ENCODE measurements around the gene LIPG. TPM values are rescaled to one million over a fixed set of nuclear protein-coding genes. Genes with fewer than 3 reads are reported as not detected.
A peak's percentile ranks its signal among the peaks of the same experiment; 100 is the strongest.

The LIPG gene
- polyA plus RNA-seq, 4 donors: 1.9 to 33.0 (median 17.8) TPM

GRCh38 chr18:49531678-49532153, 30.1 kb upstream of the LIPG start:
- Histone ChIP-seq H3K9me3 (ENCODE audit: control insufficient read depth in 2 of 2, insufficient read depth in 1 of 2, low read depth in 1 of 2, low read length in 1 of 2) (no peaks in the 10 kb centered on the region), H3K27me3 (ENCODE audit: control insufficient read depth in 3 of 3, insufficient read depth in 3 of 3, low read length in 3 of 3) (no peaks in the 10 kb centered on the region), H3K36me3 (ENCODE audit: control insufficient read depth in 3 of 3, insufficient read depth in 2 of 3, low read depth in 1 of 3, low read length in 3 of 3) (no peaks in the 10 kb centered on the region), H3K27ac (ENCODE audit: low read depth in 1 of 3, low read length in 2 of 3) (peak overlapping the region in 1 of 3 donors; percentile 16), H3K4me3 (ENCODE audit: low read depth in 1 of 3, low read length in 3 of 3) (no peak overlapping the region), H3K4me1 (ENCODE audit: control insufficient read depth in 3 of 3, insufficient read depth in 2 of 3, low read depth in 1 of 3, low read length in 2 of 3) (peaks cover 0 to 10% (median 0%) of the 10 kb centered on the region in 3 donors)
- FAIRE-seq (no peak), DNase-seq (peak in 1 of 2 donors; percentile 21)
- 17 to 53% (median 36%) methylated on average over 10 of the region's 10 CpGs for WGBS, 3 donors

DNA sequence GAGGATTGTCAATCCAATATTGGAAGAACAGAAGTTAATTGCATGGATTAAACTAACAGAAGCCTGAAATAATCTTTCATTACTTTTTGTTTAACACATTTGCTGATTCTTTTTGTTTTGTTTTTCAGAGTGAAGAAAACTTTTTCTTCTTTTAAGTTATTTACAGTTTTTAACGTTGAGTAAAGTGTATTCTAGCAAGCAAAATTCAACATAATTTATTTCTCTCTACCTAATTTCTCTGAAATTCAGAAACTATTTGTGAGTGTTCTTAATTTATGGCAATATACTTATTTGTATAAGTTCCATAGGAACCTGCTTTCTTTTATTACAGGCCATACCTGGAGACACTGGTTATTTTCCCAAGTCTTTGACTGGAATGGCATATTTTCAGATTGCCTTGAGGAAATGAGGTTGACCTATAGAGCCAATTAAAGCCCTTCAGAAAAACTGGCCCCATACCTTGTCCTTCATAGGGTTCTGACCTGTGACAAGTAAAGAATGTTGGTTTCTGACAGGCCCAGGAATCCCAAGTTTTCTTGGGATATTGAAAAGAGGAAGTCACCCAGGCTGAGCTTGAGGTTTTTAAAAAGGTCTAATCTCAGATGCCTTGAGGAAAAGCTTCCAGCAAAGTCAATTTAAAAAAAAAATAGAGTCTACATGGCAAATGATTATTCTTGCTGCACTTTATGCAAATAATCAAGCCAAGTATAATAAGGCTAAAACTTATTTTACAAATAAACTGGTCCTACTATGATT, 26.8 kb upstream of the LIPG start:
- DNase-seq (no peak), FAIRE-seq (no peak)
- Histone ChIP-seq H3K27me3 (ENCODE audit: control insufficient read depth in 3 of 3, insufficient read depth in 3 of 3, low read length in 3 of 3) (no peaks in the 10 kb centered on the region), H3K27ac (ENCODE audit: low read depth in 1 of 3, low read length in 2 of 3) (no peak overlapping the region), H3K4me1 (ENCODE audit: control insufficient read depth in 3 of 3, insufficient read depth in 2 of 3, low read depth in 1 of 3, low read length in 2 of 3) (peaks cover 0 to 3% (median 0%) of the 10 kb centered on the region in 3 donors), H3K4me3 (ENCODE audit: low read depth in 1 of 3, low read length in 3 of 3) (no peak overlapping the region), H3K9me3 (ENCODE audit: control insufficient read depth in 2 of 2, insufficient read depth in 1 of 2, low read depth in 1 of 2, low read length in 1 of 2) (no peaks in the 10 kb centered on the region), H3K36me3 (ENCODE audit: control insufficient read depth in 3 of 3, insufficient read depth in 2 of 3, low read depth in 1 of 3, low read length in 3 of 3) (no peaks in the 10 kb centered on the region)
- WGBS, 3 donors: 84 to 90% (median 86%) methylated on average over 1 of the region's 1 CpG

DNA sequence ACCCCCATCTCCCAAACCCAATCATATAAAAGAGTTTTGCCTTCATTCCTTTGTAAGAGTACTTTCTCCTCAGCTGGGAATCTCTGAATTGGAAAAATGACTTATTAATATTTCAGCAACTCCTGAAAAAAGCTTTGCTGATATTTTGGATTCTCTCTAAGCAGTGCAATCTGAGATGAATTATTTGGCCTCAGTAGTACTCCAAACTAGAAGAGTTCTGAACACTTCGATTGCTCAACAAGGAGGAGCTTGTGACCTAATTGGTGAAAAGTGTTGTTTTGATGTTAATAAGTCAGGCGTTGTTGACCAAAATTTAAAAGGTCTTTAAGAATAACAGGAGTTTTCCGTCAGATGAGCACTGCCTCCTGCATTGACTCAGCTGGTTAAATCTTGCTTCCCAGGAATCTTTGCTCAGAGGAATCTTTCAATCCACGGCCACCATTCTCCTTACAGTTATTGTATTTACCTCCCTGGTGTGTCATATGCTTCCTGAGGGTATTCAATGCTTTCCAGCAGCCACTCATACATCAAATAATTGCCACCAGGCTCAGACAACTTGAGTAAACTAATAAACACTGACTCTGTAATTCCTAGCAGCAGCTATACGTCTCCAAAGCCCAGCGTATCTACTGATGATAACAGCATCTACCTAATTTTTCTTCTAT, 24.5 kb upstream of the LIPG start:
- FAIRE-seq: no peak
- 80 to 90% (median 87%) methylated on average over 6 of the region's 6 CpGs for WGBS, 3 donors
- Histone ChIP-seq H3K27me3 (ENCODE audit: control insufficient read depth in 3 of 3, insufficient read depth in 3 of 3, low read length in 3 of 3) (no peaks in the 10 kb centered on the region), H3K9me3 (ENCODE audit: control insufficient read depth in 2 of 2, insufficient read depth in 1 of 2, low read depth in 1 of 2, low read length in 1 of 2) (no peaks in the 10 kb centered on the region), H3K27ac (ENCODE audit: low read depth in 1 of 3, low read length in 2 of 3) (no peak overlapping the region), H3K4me1 (ENCODE audit: control insufficient read depth in 3 of 3, insufficient read depth in 2 of 3, low read depth in 1 of 3, low read length in 2 of 3) (no peaks in the 10 kb centered on the region), H3K4me3 (ENCODE audit: low read depth in 1 of 3, low read length in 3 of 3) (no peak overlapping the region), H3K36me3 (ENCODE audit: control insufficient read depth in 3 of 3, insufficient read depth in 2 of 3, low read depth in 1 of 3, low read length in 3 of 3) (no peaks in the 10 kb centered on the region)
- no peak for DNase-seq

- Histone ChIP-seq H3K27me3 (ENCODE audit: control insufficient read depth in 3 of 3, insufficient read depth in 3 of 3, low read length in 3 of 3) (no peaks in the 10 kb centered on the region), H3K27ac (ENCODE audit: low read depth in 1 of 3, low read length in 2 of 3) (no peak overlapping the region), H3K36me3 (ENCODE audit: control insufficient read depth in 3 of 3, insufficient read depth in 2 of 3, low read depth in 1 of 3, low read length in 3 of 3) (no peaks in the 10 kb centered on the region), H3K4me1 (ENCODE audit: control insufficient read depth in 3 of 3, insufficient read depth in 2 of 3, low read depth in 1 of 3, low read length in 2 of 3) (no peaks in the 10 kb centered on the region), H3K9me3 (ENCODE audit: control insufficient read depth in 2 of 2, insufficient read depth in 1 of 2, low read depth in 1 of 2, low read length in 1 of 2) (no peaks in the 10 kb centered on the region), H3K4me3 (ENCODE audit: low read depth in 1 of 3, low read length in 3 of 3) (no peak overlapping the region)
- DNase-seq (no peak), FAIRE-seq (no peak)
- WGBS, 3 donors: 83 to 90% (median 87%) methylated on average over 5 of the region's 5 CpGs
Measured at GRCh38 chr18:49544362-49544761, 17.5 kb upstream of the LIPG start.

- 92 to 98% (median 92%) methylated on average over 1 of the region's 1 CpG for WGBS, 3 donors
- no peak for FAIRE-seq
Measured at GRCh38 chr18:49546278-49546677, 15.6 kb upstream of the LIPG start.

DNA sequence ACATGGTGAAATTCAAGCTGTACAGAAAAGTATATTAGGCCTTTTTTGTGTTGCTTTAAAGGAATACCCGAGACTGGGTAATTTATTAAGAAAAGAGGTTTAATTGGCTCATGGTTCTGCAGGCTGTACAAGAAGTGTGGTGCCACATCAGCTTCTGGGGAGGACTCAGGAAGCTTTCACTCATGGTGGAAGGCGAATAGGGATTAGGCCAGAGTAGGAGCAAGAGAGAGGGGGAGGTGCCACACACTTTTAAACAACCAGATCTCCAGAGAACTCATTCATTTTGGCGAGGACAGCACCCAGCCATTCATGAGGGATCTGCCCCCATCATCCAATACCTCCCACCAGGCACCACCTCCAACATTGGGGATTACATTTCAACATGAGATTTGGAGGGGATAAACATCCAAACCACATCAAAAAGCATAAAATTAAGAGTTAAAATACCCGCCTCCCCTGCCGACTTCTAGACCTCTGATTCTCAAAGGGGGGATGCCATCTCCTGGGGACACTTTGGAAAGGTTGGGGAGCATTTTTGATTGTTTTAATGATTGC, 15.1 kb upstream of the LIPG start:
- no peak overlapping the region for H3K27ac ChIP-seq (ENCODE audit: low read depth in 1 of 3, low read length in 2 of 3)
- no peak overlapping the region for H3K4me3 ChIP-seq (ENCODE audit: low read depth in 1 of 3, low read length in 3 of 3)
- DNase-seq (no peak), FAIRE-seq (no peak)
- H3K9me3 ChIP-seq (ENCODE audit: control insufficient read depth in 2 of 2, insufficient read depth in 1 of 2, low read depth in 1 of 2, low read length in 1 of 2): no peaks in the 10 kb centered on the region
- H3K27me3 ChIP-seq (ENCODE audit: control insufficient read depth in 3 of 3, insufficient read depth in 3 of 3, low read length in 3 of 3): no peaks in the 10 kb centered on the region
- H3K4me1 ChIP-seq (ENCODE audit: control insufficient read depth in 3 of 3, insufficient read depth in 2 of 3, low read depth in 1 of 3, low read length in 2 of 3): no peaks in the 10 kb centered on the region
- H3K36me3 ChIP-seq (ENCODE audit: control insufficient read depth in 3 of 3, insufficient read depth in 2 of 3, low read depth in 1 of 3, low read length in 3 of 3): no peaks in the 10 kb centered on the region
- 85 to 89% (median 88%) methylated on average over 5 of the region's 5 CpGs for WGBS, 3 donors

More at GRCh38 chr18:49546278-49546677, 15.6 kb upstream of the LIPG start:
- H3K36me3 ChIP-seq (ENCODE audit: control insufficient read depth in 3 of 3, insufficient read depth in 2 of 3, low read depth in 1 of 3, low read length in 3 of 3): no peaks in the 10 kb centered on the region
- H3K9me3 ChIP-seq (ENCODE audit: control insufficient read depth in 2 of 2, insufficient read depth in 1 of 2, low read depth in 1 of 2, low read length in 1 of 2): no peaks in the 10 kb centered on the region
- H3K27ac ChIP-seq (ENCODE audit: low read depth in 1 of 3, low read length in 2 of 3): no peak overlapping the region
- H3K27me3 ChIP-seq (ENCODE audit: control insufficient read depth in 3 of 3, insufficient read depth in 3 of 3, low read length in 3 of 3): no peaks in the 10 kb centered on the region
- no peak for DNase-seq
- H3K4me3 ChIP-seq (ENCODE audit: low read depth in 1 of 3, low read length in 3 of 3): no peak overlapping the region
- H3K4me1 ChIP-seq (ENCODE audit: control insufficient read depth in 3 of 3, insufficient read depth in 2 of 3, low read depth in 1 of 3, low read length in 2 of 3): no peaks in the 10 kb centered on the region

DNA sequence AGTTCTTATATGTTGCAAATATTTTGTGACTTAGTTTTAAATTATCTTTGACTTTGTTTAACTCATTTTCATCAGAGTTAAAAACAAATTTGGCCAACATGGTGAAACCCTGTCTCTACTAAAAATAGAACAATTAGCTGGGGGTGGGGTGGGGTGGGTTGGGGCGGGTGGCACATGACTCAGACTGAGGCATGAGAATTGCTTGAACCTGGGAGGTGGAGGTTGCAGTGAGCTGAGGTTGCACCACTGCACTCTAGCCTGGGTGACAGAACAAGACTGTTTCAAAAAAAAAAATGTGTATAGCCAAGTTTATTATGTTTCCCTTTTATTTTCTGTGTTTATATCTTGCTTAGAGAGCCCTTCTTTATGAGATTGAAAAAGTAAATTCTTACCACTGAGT, 14.2 kb upstream of the LIPG start:
- no peak overlapping the region for H3K27ac ChIP-seq (ENCODE audit: low read depth in 1 of 3, low read length in 2 of 3)
- no peaks in the 10 kb centered on the region for H3K27me3 ChIP-seq (ENCODE audit: control insufficient read depth in 3 of 3, insufficient read depth in 3 of 3, low read length in 3 of 3)
- H3K4me1 ChIP-seq (ENCODE audit: control insufficient read depth in 3 of 3, insufficient read depth in 2 of 3, low read depth in 1 of 3, low read length in 2 of 3): no peaks in the 10 kb centered on the region
- H3K36me3 ChIP-seq (ENCODE audit: control insufficient read depth in 3 of 3, insufficient read depth in 2 of 3, low read depth in 1 of 3, low read length in 3 of 3): no peaks in the 10 kb centered on the region
- FAIRE-seq (no peak), DNase-seq (no peak)
- H3K4me3 ChIP-seq (ENCODE audit: low read depth in 1 of 3, low read length in 3 of 3): no peak overlapping the region
- 15 to 36% (median 22%) methylated on average over 1 of the region's 1 CpG for WGBS, 3 donors
- no peaks in the 10 kb centered on the region for H3K9me3 ChIP-seq (ENCODE audit: control insufficient read depth in 2 of 2, insufficient read depth in 1 of 2, low read depth in 1 of 2, low read length in 1 of 2)

DNA sequence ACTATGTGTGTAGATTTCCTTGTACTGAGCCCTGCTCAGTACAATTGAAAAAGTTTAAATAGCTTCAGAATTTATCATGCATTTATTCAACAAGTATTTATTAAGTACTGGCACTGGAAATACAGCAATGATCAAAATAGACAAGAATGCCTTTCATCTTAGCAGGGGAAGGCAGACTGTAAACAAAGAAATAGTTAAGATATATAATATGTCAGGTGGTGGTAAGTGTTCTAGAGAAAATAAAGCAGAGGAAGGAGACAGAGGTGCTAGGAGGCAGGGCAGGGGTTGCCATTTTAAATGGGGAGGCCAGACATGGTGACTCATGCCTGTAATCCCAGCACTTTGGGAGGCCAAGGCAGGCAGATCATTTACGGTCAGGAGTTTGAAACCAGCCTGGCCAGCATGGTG, 13.6 kb upstream of the LIPG start:
- FAIRE-seq: no peak

More for the DNA sequence above, 13.6 kb upstream of the LIPG start:
- 65 to 85% (median 79%) methylated on average over 1 of the region's 1 CpG for WGBS, 3 donors
- H3K27me3 ChIP-seq (ENCODE audit: control insufficient read depth in 3 of 3, insufficient read depth in 3 of 3, low read length in 3 of 3): no peaks in the 10 kb centered on the region
- H3K36me3 ChIP-seq (ENCODE audit: control insufficient read depth in 3 of 3, insufficient read depth in 2 of 3, low read depth in 1 of 3, low read length in 3 of 3): no peaks in the 10 kb centered on the region
- no peak overlapping the region for H3K27ac ChIP-seq (ENCODE audit: low read depth in 1 of 3, low read length in 2 of 3)
- no peak overlapping the region for H3K4me3 ChIP-seq (ENCODE audit: low read depth in 1 of 3, low read length in 3 of 3)
- no peak for DNase-seq
- no peaks in the 10 kb centered on the region for H3K4me1 ChIP-seq (ENCODE audit: control insufficient read depth in 3 of 3, insufficient read depth in 2 of 3, low read depth in 1 of 3, low read length in 2 of 3)
- H3K9me3 ChIP-seq (ENCODE audit: control insufficient read depth in 2 of 2, insufficient read depth in 1 of 2, low read depth in 1 of 2, low read length in 1 of 2): no peaks in the 10 kb centered on the region

All from small intestine (tissue), 7 donors.